T-helper 17 cell (primary cell): ENCODE results near the gene HOXD12. TPM values are rescaled to one million over a fixed set of nuclear protein-coding genes. Genes with fewer than 3 reads are reported as not detected.

Source experiments
- ATAC-seq: fragments of 150-1000 bp; cut with Tn5 transposase; 2 replicates; pipeline ENCODE4 v1.10.0; 2021; ENCODE audit warnings: mild to moderate bottlenecking, moderate library complexity
- DNase-seq, 3 donors: peaks; one replicate each; pipeline versions ENCODE4 v3.0.0 to v3.0.0-alpha.2; 2020 to 2021
- H3K9me3 ChIP-seq: one replicate; pipeline ENCODE4 v1.7.0; 2013; ENCODE audit warnings: low read length, mild to moderate bottlenecking; ENCODE audit not compliant: control insufficient read depth, poor library complexity, severe bottlenecking
- H3K27ac Mint-ChIP-seq: one replicate; pipeline ENCODE4 v1.8.0; 2022; ENCODE audit warnings: mild to moderate bottlenecking, moderate library complexity, mixed read lengths
- H3K27me3 Mint-ChIP-seq: one replicate; pipeline ENCODE4 v1.8.0; 2022; ENCODE audit warnings: mixed read lengths
- H3K36me3 Mint-ChIP-seq: one replicate; pipeline ENCODE4 v1.8.0; 2022; ENCODE audit warnings: low read depth, mixed read lengths
- H3K4me1 Mint-ChIP-seq: one replicate; pipeline ENCODE4 v1.8.0; 2022; ENCODE audit warnings: mild to moderate bottlenecking, mixed read lengths
- H3K4me3 Mint-ChIP-seq: one replicate; pipeline ENCODE4 v1.8.0; 2022; ENCODE audit warnings: mild to moderate bottlenecking, moderate library complexity, mixed read lengths
- total RNA-seq, 4 donors: library from RNA in 2 of 4; stranded (reverse) in 2 of 4; gene quantifications; one replicate each; pipeline ENCODE4 v1.2.3 and lab custom pipeline; 2022 to 2026

Gene HOXD12
- total RNA-seq, 2 donors from 2014 or later = not detected

DNA sequence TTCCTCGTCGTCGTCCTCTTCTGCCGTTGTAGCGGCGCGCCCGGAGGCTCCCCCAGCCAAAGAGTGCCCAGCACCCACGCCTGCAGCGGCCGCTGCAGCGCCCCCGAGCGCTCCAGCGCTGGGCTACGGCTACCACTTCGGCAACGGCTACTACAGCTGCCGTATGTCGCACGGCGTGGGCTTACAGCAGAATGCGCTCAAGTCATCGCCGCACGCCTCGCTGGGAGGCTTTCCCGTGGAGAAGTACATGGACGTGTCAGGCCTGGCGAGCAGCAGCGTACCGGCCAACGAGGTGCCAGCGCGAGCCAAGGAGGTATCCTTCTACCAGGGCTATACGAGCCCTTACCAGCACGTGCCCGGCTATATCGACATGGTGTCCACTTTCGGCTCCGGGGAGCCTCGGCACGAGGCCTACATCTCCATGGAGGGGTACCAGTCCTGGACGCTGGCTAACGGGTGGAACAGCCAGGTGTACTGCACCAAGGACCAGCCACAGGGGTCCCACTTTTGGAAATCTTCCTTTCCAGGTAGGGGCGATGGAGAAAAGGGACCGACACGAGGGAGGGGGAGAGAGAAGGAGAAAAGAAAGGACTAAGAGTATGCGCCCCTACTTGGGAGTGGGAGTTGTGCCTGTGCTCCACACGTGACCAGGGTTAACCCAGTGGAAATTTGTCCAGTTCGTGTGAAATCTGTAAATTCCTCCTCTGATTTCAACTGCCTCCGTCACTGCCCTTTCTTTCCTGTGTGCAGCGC is 6.3 kb upstream of the HOXD12 start:
- Mint-ChIP-seq H3K4me3 (peak overlapping the region; percentile 71), H3K27me3 (peaks cover 85% of the 10 kb centered on the region), H3K36me3 (peaks cover 5% of the 10 kb centered on the region), H3K27ac (peak overlapping the region; percentile 49), H3K4me1 (peaks cover 20% of the 10 kb centered on the region)
- ATAC-seq = no peak
- peaks cover 7% of the 10 kb centered on the region for H3K9me3 ChIP-seq
- DNase-seq = no peak

DNA sequence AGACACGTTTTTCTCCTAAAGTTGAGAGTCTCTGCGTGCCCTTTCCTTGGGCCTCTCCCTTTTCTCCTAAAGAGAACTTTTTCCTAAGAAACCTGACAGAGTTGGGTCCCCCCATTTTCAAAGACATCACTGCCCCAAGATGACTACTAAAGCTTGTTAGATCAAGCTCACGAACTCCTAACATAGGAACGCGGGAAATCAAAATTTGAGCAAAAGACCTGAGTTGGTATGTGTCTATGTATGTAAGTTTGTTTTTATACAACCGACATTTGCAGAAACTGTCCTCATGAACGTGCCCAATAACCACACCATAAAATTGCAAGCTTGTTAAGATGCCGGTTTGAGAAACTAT is 5.7 kb upstream of the HOXD12 start:
- peaks cover 19% of the 10 kb centered on the region for H3K4me1 Mint-ChIP-seq

DNA sequence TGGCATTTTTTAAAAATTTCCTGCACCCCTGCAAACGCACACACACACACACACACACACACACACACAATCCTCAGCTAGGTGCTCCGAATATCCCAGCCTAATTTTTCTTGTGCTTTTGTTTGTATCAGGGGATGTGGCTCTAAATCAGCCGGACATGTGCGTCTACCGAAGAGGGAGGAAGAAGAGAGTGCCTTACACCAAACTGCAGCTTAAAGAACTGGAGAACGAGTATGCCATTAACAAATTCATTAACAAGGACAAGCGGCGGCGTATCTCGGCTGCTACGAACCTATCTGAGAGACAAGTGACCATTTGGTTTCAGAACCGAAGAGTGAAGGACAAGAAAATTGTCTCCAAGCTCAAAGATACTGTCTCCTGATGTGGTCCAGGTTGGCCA is 5.2 kb upstream of the HOXD12 start:
- Mint-ChIP-seq H3K4me3 (peak overlapping the region; percentile 19), H3K4me1 (peaks cover 19% of the 10 kb centered on the region), H3K27me3 (peaks cover 85% of the 10 kb centered on the region), H3K36me3 (peaks cover 5% of the 10 kb centered on the region), H3K27ac (peak overlapping the region; percentile 49)
- ATAC-seq = no peak
- H3K9me3 ChIP-seq = peaks cover 7% of the 10 kb centered on the region
- DNase-seq = no peak

More for the DNA sequence above, 5.7 kb upstream of the HOXD12 start:
- H3K9me3 ChIP-seq = peaks cover 7% of the 10 kb centered on the region
- Mint-ChIP-seq H3K27me3 (peaks cover 85% of the 10 kb centered on the region), H3K27ac (peak overlapping the region; percentile 49), H3K4me3 (peak overlapping the region; percentile 8), H3K36me3 (peaks cover 5% of the 10 kb centered on the region)
- no peak for ATAC-seq
- DNase-seq = no peak

DNA sequence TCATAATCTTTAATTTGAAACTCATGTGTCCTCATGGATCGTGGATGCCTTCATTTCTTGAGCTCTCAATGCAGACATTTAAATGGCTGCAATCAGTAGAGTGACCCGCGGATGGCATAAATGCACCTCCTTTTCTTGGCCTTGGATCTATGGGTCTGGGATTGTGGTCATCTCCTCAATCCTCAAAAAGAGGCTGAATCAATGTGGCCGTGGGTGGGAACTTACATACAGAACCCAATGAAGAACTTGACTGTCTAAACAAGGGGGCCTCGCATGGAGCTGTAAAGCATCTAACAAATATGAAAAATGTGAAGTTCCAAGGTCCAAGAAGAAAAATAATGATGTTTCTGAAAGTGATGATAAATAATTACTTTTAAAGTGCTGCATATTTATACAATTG is 4.2 kb upstream of the HOXD12 start:
- no peak overlapping the region for H3K27ac Mint-ChIP-seq
- peaks cover 5% of the 10 kb centered on the region for H3K36me3 Mint-ChIP-seq
- ATAC-seq = no peak
- H3K27me3 Mint-ChIP-seq = peaks cover 85% of the 10 kb centered on the region
- no peak overlapping the region for H3K4me3 Mint-ChIP-seq
- no peak for DNase-seq
- peaks cover 19% of the 10 kb centered on the region for H3K4me1 Mint-ChIP-seq
- peaks cover 7% of the 10 kb centered on the region for H3K9me3 ChIP-seq

DNA sequence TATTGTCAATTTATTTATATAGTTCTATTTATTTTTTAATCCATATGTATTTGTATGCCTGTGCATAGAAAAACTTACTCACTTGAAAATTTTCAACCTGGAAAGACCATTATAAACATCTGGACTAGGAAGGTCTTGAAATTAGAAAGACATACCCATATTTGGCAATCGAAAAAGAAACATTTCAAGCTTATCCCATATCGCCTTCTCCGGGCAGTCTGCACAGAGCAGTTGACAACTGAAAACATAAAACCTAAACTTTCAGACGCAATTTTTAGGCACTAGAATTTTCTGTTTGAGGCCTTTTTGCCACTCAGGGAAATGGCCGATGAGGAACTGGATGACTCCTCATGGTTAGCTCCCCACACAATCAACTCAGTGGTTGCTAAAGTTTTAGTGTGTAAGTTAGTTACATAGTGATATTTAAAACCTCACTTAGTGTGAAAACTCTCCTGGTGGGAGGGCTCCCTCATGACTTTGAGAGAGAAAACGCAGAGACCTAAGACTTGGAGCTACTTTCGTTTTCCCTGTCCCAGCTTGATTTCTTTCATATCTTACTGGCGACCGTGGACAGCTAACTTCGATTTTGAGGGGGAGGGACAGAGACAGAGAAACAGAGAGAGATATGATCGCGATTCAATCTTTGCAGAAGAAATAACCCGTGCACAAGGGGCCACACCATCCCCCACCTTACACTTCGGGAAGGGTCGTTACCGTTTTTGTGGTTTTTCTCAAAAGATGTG is 3.2 kb upstream of the HOXD12 start:
- DNase-seq (no peak), ATAC-seq (no peak)
- Mint-ChIP-seq H3K4me3 (peak overlapping the region; percentile 83), H3K4me1 (peaks cover 19% of the 10 kb centered on the region), H3K27me3 (peaks cover 87% of the 10 kb centered on the region), H3K27ac (peak overlapping the region; percentile 49), H3K36me3 (peaks cover 5% of the 10 kb centered on the region)
- H3K9me3 ChIP-seq = peaks cover 7% of the 10 kb centered on the region

DNA sequence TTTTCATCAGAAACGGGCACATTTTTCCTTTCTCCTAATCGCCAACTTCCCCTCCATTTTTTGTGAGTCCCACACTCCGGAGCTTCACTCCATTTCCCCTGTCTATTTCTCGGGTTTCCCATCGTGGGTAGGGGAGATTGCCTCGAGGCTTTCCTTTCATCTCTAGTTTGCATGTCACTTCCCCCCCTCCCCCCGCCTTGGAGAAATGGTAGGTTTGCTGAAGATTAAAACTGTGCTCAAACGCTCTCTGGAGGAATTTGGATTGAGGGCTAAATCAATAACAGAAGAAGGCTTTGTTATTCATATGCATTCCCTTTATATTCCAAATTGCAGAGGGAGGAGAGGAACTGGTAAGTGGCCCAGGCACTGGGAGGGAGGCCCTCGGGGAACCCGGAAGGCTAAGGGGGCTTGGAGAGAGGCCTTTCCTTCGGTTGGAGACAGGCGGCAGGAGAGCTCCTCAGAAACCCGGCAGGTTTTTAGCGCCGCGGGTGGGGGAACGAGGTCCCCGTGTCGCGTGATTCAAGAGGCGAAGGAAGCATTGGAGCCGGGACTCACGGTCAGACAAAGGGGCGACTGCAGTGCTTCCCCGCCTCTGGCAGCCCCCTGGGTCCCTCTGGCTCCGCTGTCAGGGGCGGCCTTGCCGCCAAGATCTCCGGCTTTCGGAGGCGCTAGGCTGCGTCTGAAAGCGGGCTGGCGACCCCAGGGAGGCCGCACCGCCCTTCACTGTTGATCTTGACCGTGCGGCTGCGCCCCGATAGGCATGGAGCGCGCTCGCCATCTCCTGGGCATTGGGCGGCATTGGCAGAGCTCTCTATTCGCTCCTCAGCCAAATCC is 2.4 kb upstream of the HOXD12 start:
- DNase-seq (peak in 2 of 3 donors; percentile 32 to 42), ATAC-seq (peak; percentile 80)
- Mint-ChIP-seq H3K4me3 (peak overlapping the region; percentile 83), H3K27ac (peak overlapping the region; percentile 49), H3K36me3 (peaks cover 2% of the 10 kb centered on the region), H3K4me1 (peaks cover 16% of the 10 kb centered on the region), H3K27me3 (peaks cover 87% of the 10 kb centered on the region)
- H3K9me3 ChIP-seq = peaks cover 7% of the 10 kb centered on the region

DNA sequence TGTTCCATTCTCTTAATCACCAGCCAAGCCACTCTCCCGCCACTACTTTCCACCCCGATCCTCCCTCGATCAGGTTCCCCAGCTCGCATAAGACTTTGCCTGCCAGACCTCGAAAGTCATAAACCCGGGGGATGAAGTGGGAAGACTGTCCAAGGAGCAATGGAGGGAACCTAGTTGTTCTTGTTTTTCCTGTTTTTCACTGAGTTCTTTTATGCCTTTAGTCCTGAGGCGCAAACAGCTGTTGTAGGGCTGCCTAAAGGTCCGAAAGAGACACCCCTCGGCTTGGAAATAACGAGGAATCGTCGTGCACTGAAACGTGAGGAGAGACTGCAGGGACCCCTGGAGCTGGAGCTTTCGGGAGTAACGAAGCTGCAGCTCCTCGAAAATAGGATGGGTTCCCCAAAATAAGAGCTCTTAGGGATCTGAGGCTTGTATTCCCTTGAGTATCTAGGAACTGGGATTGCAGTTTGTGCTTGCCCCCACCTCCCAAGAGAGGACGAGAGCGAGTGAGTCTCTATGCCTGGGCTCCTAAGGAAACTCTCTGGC is 1.7 kb upstream of the HOXD12 start:
- no peak for DNase-seq
- no peak for ATAC-seq
- peak overlapping the region; percentile 83 for H3K4me3 Mint-ChIP-seq
- H3K9me3 ChIP-seq = peaks cover 7% of the 10 kb centered on the region
- H3K4me1 Mint-ChIP-seq = peaks cover 16% of the 10 kb centered on the region
- H3K27me3 Mint-ChIP-seq = peaks cover 94% of the 10 kb centered on the region
- peaks cover 2% of the 10 kb centered on the region for H3K36me3 Mint-ChIP-seq
- H3K27ac Mint-ChIP-seq = no peak overlapping the region

DNA sequence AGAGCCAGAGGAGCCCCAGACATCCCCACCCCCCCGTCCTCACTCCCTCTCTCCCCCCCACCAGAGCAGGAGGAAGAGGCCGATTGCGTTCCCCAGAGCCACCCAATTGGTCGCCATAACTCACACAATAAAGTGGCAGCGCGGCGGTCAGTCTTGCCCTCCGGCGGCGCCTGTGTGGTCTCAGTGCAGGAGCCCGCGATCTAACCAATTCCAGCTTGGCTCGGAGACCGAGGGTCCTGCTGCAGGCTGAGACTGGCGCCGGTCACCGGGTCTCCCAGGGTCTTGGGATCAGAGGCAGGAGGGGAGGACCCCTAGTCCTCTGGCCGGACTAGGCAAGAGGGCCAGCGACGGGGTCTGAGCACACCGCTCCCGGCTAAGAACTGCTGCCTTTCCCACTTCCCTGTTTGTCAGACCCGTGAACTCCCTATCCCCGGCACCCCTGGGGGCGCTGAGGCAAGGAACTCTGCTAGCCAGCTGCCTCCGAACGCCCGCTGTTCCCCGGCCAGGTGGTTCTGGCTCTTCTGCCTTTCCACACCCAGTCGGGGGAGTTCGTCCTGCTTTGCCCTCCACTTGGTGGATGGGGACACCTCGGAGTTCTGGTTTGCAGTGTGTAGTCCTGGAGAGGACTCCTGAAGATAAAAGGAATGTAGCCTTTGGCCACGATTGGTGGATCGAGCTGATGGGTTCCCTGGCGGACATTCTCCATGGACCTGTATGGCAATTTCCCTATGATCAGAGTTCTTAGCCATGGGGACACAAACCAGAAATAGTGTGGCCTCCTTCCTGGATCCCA is 1.0 kb upstream of the HOXD12 start:
- Mint-ChIP-seq H3K36me3 (peaks cover 2% of the 10 kb centered on the region), H3K4me3 (peak overlapping the region; percentile 83)
- no peak for DNase-seq

DNA sequence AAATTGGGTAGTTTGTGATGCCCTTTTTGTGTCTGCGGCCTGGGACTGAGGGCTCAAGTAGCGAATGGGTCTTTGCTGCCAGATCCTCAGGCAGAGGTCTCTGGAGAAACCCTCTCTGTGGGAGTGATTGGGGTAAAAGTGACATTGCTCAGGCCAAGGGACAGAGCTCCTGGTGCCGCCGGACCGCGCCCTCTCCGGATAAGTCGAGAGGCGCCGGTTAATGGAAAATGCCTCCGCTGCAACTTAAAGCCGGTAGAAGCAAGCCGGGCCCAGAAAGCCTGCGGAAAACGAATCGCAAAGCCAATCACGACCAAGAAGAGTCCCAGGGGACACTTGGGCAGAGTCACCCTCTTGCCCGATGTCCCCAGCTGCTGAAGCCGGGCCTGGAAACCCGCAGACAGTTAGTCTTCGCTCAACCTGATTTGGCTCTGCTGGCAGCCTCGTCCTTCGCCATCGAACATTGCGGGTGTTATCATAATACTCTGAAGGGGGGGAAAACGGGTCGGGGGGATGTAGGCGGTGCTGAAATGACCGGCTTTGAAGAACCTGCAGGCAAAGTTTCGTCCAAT is 352 bp upstream of the HOXD12 start:
- peaks cover 7% of the 10 kb centered on the region for H3K9me3 ChIP-seq
- peaks cover 93% of the 10 kb centered on the region for H3K27me3 Mint-ChIP-seq
- DNase-seq (no peak), ATAC-seq (no peak)
- peaks cover 13% of the 10 kb centered on the region for H3K4me1 Mint-ChIP-seq
- peak overlapping the region; percentile 53 for H3K27ac Mint-ChIP-seq
- peaks cover 2% of the 10 kb centered on the region for H3K36me3 Mint-ChIP-seq
- H3K4me3 Mint-ChIP-seq = no peak overlapping the region

More for the DNA sequence above, 1.0 kb upstream of the HOXD12 start:
- peaks cover 3% of the 10 kb centered on the region for H3K9me3 ChIP-seq
- peaks cover 93% of the 10 kb centered on the region for H3K27me3 Mint-ChIP-seq
- H3K4me1 Mint-ChIP-seq = peaks cover 16% of the 10 kb centered on the region
- H3K27ac Mint-ChIP-seq = peak overlapping the region; percentile 53
- ATAC-seq = no peak

DNA sequence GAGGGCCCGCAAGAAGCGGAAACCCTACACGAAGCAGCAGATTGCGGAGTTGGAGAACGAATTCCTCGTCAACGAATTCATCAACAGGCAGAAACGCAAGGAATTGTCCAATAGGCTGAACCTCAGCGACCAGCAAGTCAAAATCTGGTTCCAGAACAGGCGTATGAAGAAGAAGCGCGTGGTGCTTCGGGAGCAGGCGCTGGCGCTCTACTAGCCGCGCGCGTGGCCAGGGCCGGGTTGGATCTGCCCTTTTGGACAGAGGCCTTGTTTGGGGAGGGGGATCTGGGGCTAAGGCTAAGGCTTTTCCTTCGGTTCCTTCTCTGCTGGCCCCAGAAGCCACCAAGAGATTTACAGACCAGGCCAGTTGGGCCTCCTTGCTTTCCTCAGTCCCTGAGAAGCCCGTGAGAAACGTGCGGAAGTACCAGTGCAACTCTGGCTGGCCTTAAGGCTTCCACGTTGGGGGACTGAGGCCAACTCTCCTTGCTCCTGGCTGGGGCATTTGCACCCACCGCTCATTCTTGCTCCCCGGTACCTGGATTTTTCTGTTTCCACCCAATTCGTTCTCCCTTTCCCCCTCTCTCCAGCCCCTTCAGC is 1.0 kb downstream of the HOXD12 start:
- Mint-ChIP-seq H3K4me3 (no peak overlapping the region), H3K36me3 (peaks cover 2% of the 10 kb centered on the region), H3K27ac (no peak overlapping the region), H3K4me1 (peaks cover 16% of the 10 kb centered on the region), H3K27me3 (peaks cover 93% of the 10 kb centered on the region)
- DNase-seq (no peak), ATAC-seq (no peak)
- H3K9me3 ChIP-seq = peaks cover 8% of the 10 kb centered on the region

DNA sequence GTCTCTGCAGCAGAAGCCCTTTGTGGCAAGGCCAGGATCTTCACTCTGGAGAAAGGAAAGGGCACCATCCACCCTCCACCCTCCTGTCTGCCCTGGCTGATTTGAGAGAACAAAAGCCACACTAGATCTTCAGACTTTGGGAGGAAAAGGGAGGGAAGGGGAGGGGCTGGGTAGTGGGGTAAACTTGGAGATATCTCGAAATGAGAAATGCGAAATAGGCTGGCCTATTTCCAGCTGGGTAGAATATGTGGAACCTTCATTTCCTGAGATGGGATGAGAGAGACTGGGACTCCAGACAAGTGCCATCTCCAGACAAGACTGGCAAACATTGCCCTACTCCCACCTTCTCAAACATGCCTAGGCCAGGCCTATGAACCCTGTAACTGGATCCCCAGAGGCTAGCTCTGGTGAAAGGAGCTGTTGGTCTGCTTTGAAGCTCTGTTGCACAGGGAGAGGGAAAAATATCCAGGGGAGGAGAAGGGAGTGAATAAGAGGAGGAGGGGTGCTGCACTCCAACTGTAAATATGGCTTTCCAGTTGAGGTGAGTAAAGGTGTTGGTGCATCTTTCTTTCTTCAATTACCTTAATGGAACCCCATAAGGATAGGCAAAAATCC is 1.7 kb downstream of the HOXD12 start:
- ATAC-seq = no peak
- Mint-ChIP-seq H3K36me3 (peaks cover 6% of the 10 kb centered on the region), H3K27ac (no peak overlapping the region)

More for the DNA sequence above, 1.7 kb downstream of the HOXD12 start:
- H3K4me3 Mint-ChIP-seq = no peak overlapping the region
- no peak for DNase-seq
- peaks cover 22% of the 10 kb centered on the region for H3K4me1 Mint-ChIP-seq
- peaks cover 8% of the 10 kb centered on the region for H3K9me3 ChIP-seq
- peaks cover 96% of the 10 kb centered on the region for H3K27me3 Mint-ChIP-seq
